ENCODE measurements around the gene UGP2. TPM values are rescaled to one million over a fixed set of nuclear protein-coding genes. Genes with fewer than 3 reads are reported as not detected.

UGP2 gene
- total and polyA plus RNA-seq, 2 donors (not counting 3 experiments of a cell fraction or from before 2014, with no cell fraction given), result 14.2 to 57.7 TPM

DNA sequence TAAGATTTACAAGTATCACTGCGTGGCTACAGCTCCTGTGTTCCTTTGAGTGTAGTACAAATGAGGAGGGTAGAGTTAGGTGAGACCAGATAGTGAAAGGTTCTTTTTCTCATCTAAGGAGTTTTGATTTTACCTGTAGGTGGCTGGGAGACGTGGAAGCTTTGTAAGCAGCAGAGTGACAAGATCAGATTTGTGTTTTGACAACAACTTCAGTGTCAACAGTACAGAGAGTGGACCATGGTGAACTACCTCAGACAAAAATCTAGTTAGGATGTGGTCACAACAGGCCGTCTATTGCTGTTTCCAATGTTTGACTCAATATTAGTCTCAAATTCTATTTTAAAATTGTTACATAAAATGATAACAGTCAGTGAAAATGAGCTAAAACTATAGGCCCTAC lies 20.3 kb upstream of the UGP2 start:
- H3K4me3 ChIP-seq (replicated peaks in 1 of 3; ENCODE audit: insufficient read depth in 1 of 3, low read depth in 1 of 3, low read length in 3 of 3), result no peak overlapping the region
- no peaks in the 10 kb centered on the region for H3K27me3 ChIP-seq (ENCODE audit: control insufficient read depth in 2 of 2, insufficient read depth in 2 of 2, low read length in 2 of 2)
- BruUV-seq (replicated peaks), result no TSS peak
- H3K79me2 ChIP-seq (ENCODE audit: control insufficient read depth, insufficient read depth, low read length), result no peaks in the 10 kb centered on the region
- H4K20me1 ChIP-seq (replicated peaks; ENCODE audit: control insufficient read depth, extremely low read depth, insufficient read depth, low read length), result no peaks in the 10 kb centered on the region
- H3K9me1 ChIP-seq (replicated peaks; ENCODE audit: control insufficient read depth, extremely low read depth, insufficient read depth, low read length), result no peaks in the 10 kb centered on the region
- no peak overlapping the region for H3K4me2 ChIP-seq (ENCODE audit: insufficient read depth, low read length)
- no peak for TF ChIP-seq GATA2 (IDR thresholded peaks at IDR 0.05; ENCODE audit: insufficient read depth, insufficient read length, low read depth, low read length)
- no peak for TF ChIP-seq MYC (IDR thresholded peaks at IDR 0.05; ENCODE audit: low read depth, low read length)
- TF ChIP-seq, protein P1, sequence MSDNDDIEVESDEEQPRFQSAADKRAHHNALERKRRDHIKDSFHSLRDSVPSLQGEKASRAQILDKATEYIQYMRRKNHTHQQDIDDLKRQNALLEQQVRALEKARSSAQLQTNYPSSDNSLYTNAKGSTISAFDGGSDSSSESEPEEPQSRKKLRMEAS (IDR thresholded peaks at IDR 0.05; ENCODE audit: insufficient read depth, insufficient read length), result no peak
- no peak for TF ChIP-seq FOS (IDR thresholded peaks at IDR 0.05; ENCODE audit: borderline replicate concordance, insufficient read depth, low read length)
- TF ChIP-seq, protein P2, sequence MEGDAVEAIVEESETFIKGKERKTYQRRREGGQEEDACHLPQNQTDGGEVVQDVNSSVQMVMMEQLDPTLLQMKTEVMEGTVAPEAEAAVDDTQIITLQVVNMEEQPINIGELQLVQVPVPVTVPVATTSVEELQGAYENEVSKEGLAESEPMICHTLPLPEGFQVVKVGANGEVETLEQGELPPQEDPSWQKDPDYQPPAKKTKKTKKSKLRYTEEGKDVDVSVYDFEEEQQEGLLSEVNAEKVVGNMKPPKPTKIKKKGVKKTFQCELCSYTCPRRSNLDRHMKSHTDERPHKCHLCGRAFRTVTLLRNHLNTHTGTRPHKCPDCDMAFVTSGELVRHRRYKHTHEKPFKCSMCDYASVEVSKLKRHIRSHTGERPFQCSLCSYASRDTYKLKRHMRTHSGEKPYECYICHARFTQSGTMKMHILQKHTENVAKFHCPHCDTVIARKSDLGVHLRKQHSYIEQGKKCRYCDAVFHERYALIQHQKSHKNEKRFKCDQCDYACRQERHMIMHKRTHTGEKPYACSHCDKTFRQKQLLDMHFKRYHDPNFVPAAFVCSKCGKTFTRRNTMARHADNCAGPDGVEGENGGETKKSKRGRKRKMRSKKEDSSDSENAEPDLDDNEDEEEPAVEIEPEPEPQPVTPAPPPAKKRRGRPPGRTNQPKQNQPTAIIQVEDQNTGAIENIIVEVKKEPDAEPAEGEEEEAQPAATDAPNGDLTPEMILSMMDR (IDR thresholded peaks at IDR 0.05; ENCODE audit: extremely low read depth in 1 of 2, insufficient read depth in 1 of 2, low read depth in 1 of 2, low read length in 2 of 2), result no peak
- TF ChIP-seq POLR2AphosphoS5 (IDR thresholded peaks at IDR 0.05; ENCODE audit: insufficient read depth, low read depth, low read length), result no peak
- TF ChIP-seq POLR2A (IDR thresholded peaks at IDR 0.05; ENCODE audit: low read depth, low read length), result no peak
- TF ChIP-seq JUN (IDR thresholded peaks at IDR 0.05; ENCODE audit: borderline replicate concordance, insufficient read depth, insufficient read length, low read depth), result no peak
- no peak for TF ChIP-seq EZH2 (IDR thresholded peaks at IDR 0.05; ENCODE audit: borderline replicate concordance, low read depth, low read length, severe bottlenecking)
- H3K36me3 ChIP-seq (ENCODE audit: control insufficient read depth in 2 of 2, extremely low read depth in 1 of 2, insufficient read depth in 2 of 2, low read length in 2 of 2), result no peaks in the 10 kb centered on the region
- no peaks in the 10 kb centered on the region for H3K4me1 ChIP-seq (ENCODE audit: control insufficient read depth, extremely low read depth, insufficient read depth, low read length)
- CTCF ChIA-PET, result interaction anchor here (1.2 to 1.3 kb wide), 2 partner anchors 20 to 40 kb away, joined by 3 read pairs; partner anchors contain the start of gene UGP2
- no peak overlapping the region for H2AFZ ChIP-seq (ENCODE audit: low read depth, low read length)
- FAIRE-seq (no peak), DNase-seq (ENCODE audit: low read depth, low spot score) (no peak)
- dilution Hi-C loops (cut with MboI; ENCODE audit: extremely low pct_ligation_motif_present, low sequenced_read_pairs), result no loop called here
- no peak overlapping the region for H3K27ac ChIP-seq (ENCODE audit: insufficient read depth, low read depth, low read length)
- H3K9me3 ChIP-seq (replicated peaks; ENCODE audit: control insufficient read depth, insufficient read depth, low read length), result no peaks in the 10 kb centered on the region
- no peak overlapping the region for H3K9ac ChIP-seq (replicated peaks; ENCODE audit: extremely low read depth, insufficient read depth, low read length)
- POLR2A ChIA-PET, result no interaction called here
- intact Hi-C loops (cut with micrococcal nuclease), result no loop called here
